ENCODE measurements around the gene CLMN. TPM values are rescaled to one million over a fixed set of nuclear protein-coding genes. Genes with fewer than 3 reads are reported as not detected.

The CLMN gene
- total and polyA plus RNA-seq, 4 donors: 4.5 to 33.5 (median 11.7) TPM

- H3K4me3 ChIP-seq: no peak overlapping the region
- no peak overlapping the region for H3K9ac ChIP-seq (ENCODE audit: insufficient read depth in 1 of 2, low read length in 2 of 2)
- H3K4me1 ChIP-seq (ENCODE audit: control insufficient read depth in 5 of 5, insufficient read depth in 5 of 5, low read length in 5 of 5): peaks cover 0 to 37% (median 10%) of the 10 kb centered on the region in 5 donors
- H3K27me3 ChIP-seq (ENCODE audit: control insufficient read depth in 3 of 3, insufficient read depth in 3 of 3, low read length in 2 of 3): no peaks in the 10 kb centered on the region
- H3K36me3 ChIP-seq (ENCODE audit: control insufficient read depth in 4 of 4, insufficient read depth in 4 of 4, low read length in 4 of 4): no peaks in the 10 kb centered on the region
- WGBS, 2 donors: 93 to 96% methylated on average over 10 of the region's 10 CpGs
- no peaks in the 10 kb centered on the region for H3K9me3 ChIP-seq (ENCODE audit: control insufficient read depth in 4 of 4, insufficient read depth in 3 of 4, low read length in 3 of 4)
- no peak for TF ChIP-seq CTCF (IDR thresholded peaks at IDR 0.05; ENCODE audit: control extremely low read depth, extremely low read depth)
- H3K27ac ChIP-seq (ENCODE audit: low read depth in 1 of 2, low read length in 1 of 2): no peak overlapping the region
- DNase-seq (no peak), ATAC-seq (ENCODE audit: insufficient read depth, low FRiP score) (no peak)
Measured at GRCh38 chr14:95238487-95239298, 81.0 kb downstream of the CLMN start.

- ATAC-seq (ENCODE audit: insufficient read depth, low FRiP score) (no peak), DNase-seq (peak; percentile 43 to 53 (median 47))
Measured at GRCh38 chr14:95237958-95238340, 81.8 kb downstream of the CLMN start.

GRCh38 chr14:95237121-95237957 lies 82.4 kb downstream of the CLMN start:
- Histone ChIP-seq H3K36me3 (ENCODE audit: control insufficient read depth in 4 of 4, insufficient read depth in 4 of 4, low read length in 4 of 4) (no peaks in the 10 kb centered on the region), H3K4me3 (no peak overlapping the region), H3K9me3 (ENCODE audit: control insufficient read depth in 4 of 4, insufficient read depth in 3 of 4, low read length in 3 of 4) (no peaks in the 10 kb centered on the region), H3K4me1 (ENCODE audit: control insufficient read depth in 5 of 5, insufficient read depth in 5 of 5, low read length in 5 of 5) (peaks cover 0 to 41% (median 14%) of the 10 kb centered on the region in 5 donors), H3K27me3 (ENCODE audit: control insufficient read depth in 3 of 3, insufficient read depth in 3 of 3, low read length in 2 of 3) (no peaks in the 10 kb centered on the region), H3K27ac (ENCODE audit: low read depth in 1 of 2, low read length in 1 of 2) (no peak overlapping the region), H3K9ac (ENCODE audit: insufficient read depth in 1 of 2, low read length in 2 of 2) (no peak overlapping the region)
- TF ChIP-seq CTCF (IDR thresholded peaks at IDR 0.05; ENCODE audit: control extremely low read depth, extremely low read depth): no peak
- ATAC-seq (ENCODE audit: insufficient read depth, low FRiP score) (no peak), DNase-seq (no peak)
- WGBS, 2 donors: 84 to 86% methylated on average over 17 of the region's 17 CpGs

More at GRCh38 chr14:95237958-95238340, 81.8 kb downstream of the CLMN start:
- Histone ChIP-seq H3K4me3 (no peak overlapping the region), H3K9ac (ENCODE audit: insufficient read depth in 1 of 2, low read length in 2 of 2) (no peak overlapping the region), H3K9me3 (ENCODE audit: control insufficient read depth in 4 of 4, insufficient read depth in 3 of 4, low read length in 3 of 4) (no peaks in the 10 kb centered on the region), H3K27me3 (ENCODE audit: control insufficient read depth in 3 of 3, insufficient read depth in 3 of 3, low read length in 2 of 3) (no peaks in the 10 kb centered on the region), H3K4me1 (ENCODE audit: control insufficient read depth in 5 of 5, insufficient read depth in 5 of 5, low read length in 5 of 5) (peaks cover 0 to 41% (median 10%) of the 10 kb centered on the region in 5 donors), H3K27ac (ENCODE audit: low read depth in 1 of 2, low read length in 1 of 2) (no peak overlapping the region), H3K36me3 (ENCODE audit: control insufficient read depth in 4 of 4, insufficient read depth in 4 of 4, low read length in 4 of 4) (no peaks in the 10 kb centered on the region)
- no peak for TF ChIP-seq CTCF (IDR thresholded peaks at IDR 0.05; ENCODE audit: control extremely low read depth, extremely low read depth)
- 75 to 86% methylated on average over 11 of the region's 11 CpGs for WGBS, 2 donors

Data from lung (tissue), 12 donors.